WTC11 (cell line): Measurements from ENCODE around the gene PF4V1. TPM values are rescaled to one million over a fixed set of nuclear protein-coding genes. Genes with fewer than 3 reads are reported as not detected.

Experiments
- ATAC-seq: fragments of 200-7000 bp; cut with Tn5 transposase; 2 replicates; pipeline ENCODE4 v1.10.0; 2021; ENCODE audit warnings: mild to moderate bottlenecking, moderate library complexity
- CTCF ChIA-PET: fragments of 300-600 bp; sonication (Branson Sonifier 250); formaldehyde crosslinking; loops from one replicate; lab custom pipeline; 2021; ENCODE audit warnings: antibody characterized with exemption; lab: Charles Lee
- POLR2A ChIA-PET: fragments of 350-600 bp; sonication (Branson Sonifier 250); formaldehyde crosslinking; loops from one replicate; lab custom pipeline; 2021; ENCODE audit warnings: antibody characterized with exemption; lab: Charles Lee
- DNase-seq: peaks from one replicate; pipeline ENCODE4 v3.0.0; 2021; ENCODE audit warnings: low spot score
- H3K27ac Mint-ChIP-seq: 2 replicates; pipeline ENCODE4 v1.8.0; 2021; ENCODE audit warnings: mixed read lengths
- H3K27me3 Mint-ChIP-seq: 2 replicates; pipeline ENCODE4 v1.8.0; 2021; ENCODE audit warnings: low read depth, mild to moderate bottlenecking, moderate library complexity, mixed read lengths
- H3K36me3 Mint-ChIP-seq: 2 replicates; pipeline ENCODE4 v1.8.0; 2021; ENCODE audit warnings: mixed read lengths
- H3K4me1 Mint-ChIP-seq: 2 replicates; pipeline ENCODE4 v1.8.0; 2022; ENCODE audit warnings: mixed read lengths
- H3K4me3 Mint-ChIP-seq: 2 replicates; pipeline ENCODE4 v1.8.0; 2021; ENCODE audit warnings: mild to moderate bottlenecking, moderate library complexity, mixed read lengths
- H3K9me3 Mint-ChIP-seq: 2 replicates; pipeline ENCODE4 v1.8.0; 2021; ENCODE audit warnings: mixed read lengths
- CREB1 ChIP-seq: sonication (generic); formaldehyde crosslinking; IDR thresholded peaks from 2 replicates; pipeline ENCODE4 v1.8.0; 2023; ENCODE audit warnings: mild to moderate bottlenecking, missing genetic modification reagents
- CTCF ChIP-seq: fragments of 200-600 bp; IDR thresholded peaks from 2 replicates; pipeline ENCODE4 v1.8.0; 2022; ENCODE audit warnings: antibody characterized with exemption
- ELF4 ChIP-seq: sonication (generic); formaldehyde crosslinking; IDR thresholded peaks from 2 replicates; pipeline ENCODE4 v1.8.1; 2022; ENCODE audit warnings: low read depth, mild to moderate bottlenecking, moderate library complexity, missing genetic modification reagents
- ERG ChIP-seq: fragments of 250-450 bp; sonication (Bioruptor Pico); IDR thresholded peaks from 2 replicates; pipeline ENCODE4 v1.8.0; 2021; ENCODE audit warnings: mild to moderate bottlenecking
- HMGXB4 ChIP-seq: sonication (generic); formaldehyde crosslinking; IDR thresholded peaks from 2 replicates; pipeline ENCODE4 v1.8.1; 2023; ENCODE audit warnings: mild to moderate bottlenecking, moderate library complexity, missing genetic modification reagents
- JUN ChIP-seq: sonication (generic); formaldehyde crosslinking; IDR thresholded peaks from 2 replicates; pipeline ENCODE4 v1.8.0; 2023; ENCODE audit warnings: mild to moderate bottlenecking, missing genetic modification reagents
- PRRX2 ChIP-seq: fragments of 250-450 bp; sonication (Bioruptor Pico); IDR thresholded peaks from 2 replicates; pipeline ENCODE4 v1.8.0; 2021; ENCODE audit warnings: mild to moderate bottlenecking
- RORB ChIP-seq: fragments of 250-450 bp; sonication (Bioruptor Pico); IDR thresholded peaks from 2 replicates; pipeline ENCODE4 v1.9.0; 2021; ENCODE audit warnings: mild to moderate bottlenecking
- ZMAT4 ChIP-seq: fragments of 250-450 bp; sonication (Bioruptor Pico); IDR thresholded peaks from 2 replicates; pipeline ENCODE4 v1.9.0; 2021; ENCODE audit warnings: mild to moderate bottlenecking
- ZNF232 ChIP-seq: sonication (generic); formaldehyde crosslinking; IDR thresholded peaks from 2 replicates; pipeline ENCODE4 v1.8.0; 2022; ENCODE audit warnings: mild to moderate bottlenecking, missing genetic modification reagents
- ZNF263 ChIP-seq: sonication (generic); formaldehyde crosslinking; IDR thresholded peaks from 2 replicates; pipeline ENCODE4 v1.8.1; 2022; ENCODE audit warnings: low read depth, mild to moderate bottlenecking, moderate library complexity, missing genetic modification reagents
- ZNF512 ChIP-seq: sonication (generic); formaldehyde crosslinking; IDR thresholded peaks from 2 replicates; pipeline ENCODE4 v1.8.1; 2022; ENCODE audit warnings: missing genetic modification reagents, borderline replicate concordance
- ZSCAN18 ChIP-seq: fragments of 250-450 bp; sonication (Bioruptor Pico); IDR thresholded peaks from 2 replicates; pipeline ENCODE4 v2.1.2; 2022; ENCODE audit warnings: mild to moderate bottlenecking, moderate library complexity
- total RNA-seq: library from RNA; stranded (reverse); gene quantifications from 3 replicates; pipeline ENCODE4 v1.2.3, GENCODE V29; 2021

The PF4V1 gene
- total RNA-seq, 1 experiment from 2014 or later = not detected

GRCh38 chr4:73853718-73854473, 800 bp downstream of the PF4V1 start:
- Mint-ChIP-seq H3K9me3 (no peaks in the 10 kb centered on the region), H3K4me1 (peaks cover 20% of the 10 kb centered on the region), H3K36me3 (no peaks in the 10 kb centered on the region), H3K27me3 (peaks cover 18% of the 10 kb centered on the region), H3K27ac (no peak overlapping the region), H3K4me3 (peak overlapping the region; percentile 52)
- ATAC-seq = no peak; the same call in 1 of the 2 replicates
- CTCF ChIA-PET = interaction anchor here (0.6 to 2.6 kb wide), 8 partner anchors 8 to 280 kb away, joined by 3 to 39 read pairs (median 4); partner anchors contain the start of gene CXCL1
- no peak for DNase-seq
- POLR2A ChIA-PET = no interaction called here
- TF ChIP-seq ZNF512 (CRISPR knock-in tag) = no peak
- peak; percentile 85; the same call in 1 of the 2 replicates for TF ChIP-seq ZNF263
- TF ChIP-seq ZMAT4 (CRISPR knock-in tag) = no peak

GRCh38 chr4:73855406-73855805, 2.3 kb downstream of the PF4V1 start:
- no peak for ATAC-seq
- POLR2A ChIA-PET = no interaction called here
- TF ChIP-seq ZSCAN18 (CRISPR knock-in tag) (no peak), ELF4 (CRISPR knock-in tag) (no peak)
- H3K9me3 Mint-ChIP-seq = no peaks in the 10 kb centered on the region
- no peak overlapping the region for H3K27ac Mint-ChIP-seq
- peaks cover 15% of the 10 kb centered on the region for H3K4me1 Mint-ChIP-seq
- no peak for DNase-seq
- peaks cover 18% of the 10 kb centered on the region for H3K27me3 Mint-ChIP-seq
- CTCF ChIA-PET = no interaction called here
- no peaks in the 10 kb centered on the region for H3K36me3 Mint-ChIP-seq
- no peak overlapping the region for H3K4me3 Mint-ChIP-seq

- Mint-ChIP-seq H3K36me3 (no peaks in the 10 kb centered on the region), H3K27ac (no peak overlapping the region), H3K4me3 (no peak overlapping the region), H3K9me3 (no peaks in the 10 kb centered on the region), H3K27me3 (peaks cover 18% of the 10 kb centered on the region), H3K4me1 (peaks cover 15% of the 10 kb centered on the region)
- DNase-seq = no peak
- CTCF ChIA-PET = interaction anchor here (0.6 to 1.1 kb wide), 2 partner anchors 12 to 333 kb away, joined by 3 read pairs; no protein-coding TSS in a partner anchor
- POLR2A ChIA-PET = no interaction called here
- ATAC-seq = no peak
- TF ChIP-seq ERG (CRISPR knock-in tag) = no peak
- TF ChIP-seq JUN (CRISPR knock-in tag) = no peak
- no peak for TF ChIP-seq CREB1 (CRISPR knock-in tag)
- no peak for TF ChIP-seq HMGXB4 (CRISPR knock-in tag)
These were observed 3.4 kb downstream of the PF4V1 start for GRCh38 chr4:73856518-73856917.

- ATAC-seq = no peak
- CTCF ChIA-PET = interaction anchor here (1.1 to 1.9 kb wide), 4 partner anchors 8 to 286 kb away, joined by 3 to 8 read pairs (median 4); no protein-coding TSS in a partner anchor
- no peaks in the 10 kb centered on the region for H3K9me3 Mint-ChIP-seq
- H3K36me3 Mint-ChIP-seq = no peaks in the 10 kb centered on the region
- TF ChIP-seq PRRX2 (CRISPR knock-in tag) (no peak), RORB (CRISPR knock-in tag) (no peak), ZNF232 (CRISPR knock-in tag) (no peak), ERG (CRISPR knock-in tag) (no peak), CTCF (no peak)
- TF ChIP-seq, all 79 proteins: peak for 0
- DNase-seq = no peak
- Mint-ChIP-seq H3K4me1 (peaks cover 4% of the 10 kb centered on the region), H3K4me3 (no peak overlapping the region), H3K27ac (no peak overlapping the region), H3K27me3 (no peaks in the 10 kb centered on the region)
- POLR2A ChIA-PET = no interaction called here
These were observed 6.6 kb downstream of the PF4V1 start for GRCh38 chr4:73859614-73860088.
